Tracheal epithelial cell (primary cell): ENCODE results near the gene MRTO4. TPM values are rescaled to one million over a fixed set of nuclear protein-coding genes. Genes with fewer than 3 reads are reported as not detected.

Source experiments
- total RNA-seq: library from RNA; depleted of rRNA; stranded (reverse); fragments of >200 nt; gene quantifications from 2 replicates; pipeline ENCODE4 v1.2.1, GENCODE V29; 2014

Gene MRTO4
- total RNA-seq = 34.5 and 50.9 TPM in 2 replicates

GRCh38 chr1:19251305-19252196 is at the start of gene MRTO4, which contains the start of gene EMC1:
Gene MRTO4 (plus strand): TSS chr1:19251805. CDS start chr1:19251836, 31 bp downstream.
Gene EMC1 (minus strand): TSS chr1:19251524. CDS start chr1:19251509, 15 bp downstream.

GRCh38 chr1:19209990-19210771 is 41.4 kb upstream of the MRTO4 start, which contains the start of gene UBR4:
Gene UBR4 (minus strand): TSS chr1:19210266. CDS start chr1:19210248, 18 bp downstream.

GRCh38 chr1:19288324-19289241 is 37.0 kb downstream of the MRTO4 start, which contains the start of gene AKR7A3:
Gene AKR7A3 (minus strand): TSS chr1:19288770. CDS start chr1:19288709, 61 bp downstream.

Other genes with a start within 250 kb of the MRTO4 start
- gene UBR4, start 41.5 kb upstream of the MRTO4 start, total RNA-seq = 81.0 and 91.6 TPM in 2 replicates
- 60.7 TPM in 2 replicates for gene EMC1, start 281 bp upstream of the MRTO4 start, total RNA-seq
- gene AKR7A3, start 37.0 kb downstream of the MRTO4 start, total RNA-seq = 0.72 TPM in 1 of 2 replicates, not detected in the other
- gene AKR7A2, start 60.3 kb downstream of the MRTO4 start, total RNA-seq = 52.6 and 55.2 TPM in 2 replicates
- 18.3 and 25.1 TPM in 2 replicates for gene SLC66A1, start 60.5 kb downstream of the MRTO4 start, total RNA-seq
- gene CAPZB, start 233.7 kb downstream of the MRTO4 start, total RNA-seq = 56.5 and 66.7 TPM in 2 replicates